ENCODE data around the gene RNF144B. TPM values are rescaled to one million over a fixed set of nuclear protein-coding genes. Genes with fewer than 3 reads are reported as not detected.
A peak's percentile ranks its signal among the peaks of the same experiment; 100 is the strongest.

RNF144B gene
- total RNA-seq, 1 experiment from 2014 or later = 8.2 TPM

GRCh38 chr6:18464176-18464575, 77.0 kb downstream of the RNF144B start:
- Mint-ChIP-seq H3K27ac (no peak overlapping the region), H3K9me3 (peaks cover 10% of the 10 kb centered on the region), H3K4me1 (no peaks in the 10 kb centered on the region), H3K4me3 (no peak overlapping the region), H3K36me3 (peaks cover 11% of the 10 kb centered on the region), H3K27me3 (ENCODE audit: low read depth) (no peaks in the 10 kb centered on the region)
- TF ChIP-seq MAX (CRISPR knock-in tag; IDR thresholded peaks at IDR 0.05) (no peak), ETV6 (CRISPR knock-in tag; IDR thresholded peaks at IDR 0.05) (no peak), NR1H2 (CRISPR knock-in tag; IDR thresholded peaks at IDR 0.05) (no peak), ZNF138 (CRISPR knock-in tag; conservative IDR thresholded peaks at IDR 0.05) (no peak), SMAD4 (CRISPR knock-in tag; IDR thresholded peaks at IDR 0.05) (no peak), ATF6 (CRISPR knock-in tag; IDR thresholded peaks at IDR 0.05) (no peak), ZNF425 (CRISPR knock-in tag; conservative IDR thresholded peaks at IDR 0.05) (no peak), ZNF281 (CRISPR knock-in tag; IDR thresholded peaks at IDR 0.05) (no peak), SMAD3 (CRISPR knock-in tag; IDR thresholded peaks at IDR 0.05; ENCODE audit: borderline replicate concordance) (no peak), NFATC4 (CRISPR knock-in tag; IDR thresholded peaks at IDR 0.05) (no peak), ZNF396 (CRISPR knock-in tag; IDR thresholded peaks at IDR 0.05; ENCODE audit: borderline replicate concordance) (no peak), NR2C2 (CRISPR knock-in tag; IDR thresholded peaks at IDR 0.05) (no peak), MXD4 (CRISPR knock-in tag; IDR thresholded peaks at IDR 0.05; ENCODE audit: borderline replicate concordance) (no peak), OVOL2 (CRISPR knock-in tag; IDR thresholded peaks at IDR 0.05; ENCODE audit: borderline replicate concordance) (no peak), NFE2L1 (CRISPR knock-in tag; IDR thresholded peaks at IDR 0.05) (no peak)
- ChIA-PET CTCF (no interaction called here), POLR2A (no interaction called here)
- DNase-seq (ENCODE audit: low spot score) (no peak), ATAC-seq (no peak)

GRCh38 chr6:18465410-18466154, 78.4 kb downstream of the RNF144B start:
- ATAC-seq (0 out of 2 replicates have a peak, but pooled peaks have one; percentile 26), DNase-seq (ENCODE audit: low spot score) (no peak)
- Mint-ChIP-seq H3K36me3 (peaks cover 3% of the 10 kb centered on the region; the same call in 1 of the 2 replicates), H3K27ac (no peak overlapping the region), H3K4me3 (no peak overlapping the region), H3K27me3 (ENCODE audit: low read depth) (no peaks in the 10 kb centered on the region), H3K9me3 (peaks cover 3% of the 10 kb centered on the region), H3K4me1 (peaks cover 6% of the 10 kb centered on the region)
- POLR2A ChIA-PET = no interaction called here
- CTCF ChIA-PET = no interaction called here
- no peak for TF ChIP-seq GTF2I (CRISPR knock-in tag; conservative IDR thresholded peaks at IDR 0.05)
- no peak for TF ChIP-seq MAX (CRISPR knock-in tag; IDR thresholded peaks at IDR 0.05)
- TF ChIP-seq STAT6 (CRISPR knock-in tag; conservative IDR thresholded peaks at IDR 0.05; ENCODE audit: low read depth) = no peak
- no peak for TF ChIP-seq JUN (CRISPR knock-in tag; IDR thresholded peaks at IDR 0.05)
- no peak for TF ChIP-seq ZNF671 (CRISPR knock-in tag; IDR thresholded peaks at IDR 0.05)
- no peak for TF ChIP-seq RORB (CRISPR knock-in tag; IDR thresholded peaks at IDR 0.05)
- TF ChIP-seq ZMAT4 (CRISPR knock-in tag; IDR thresholded peaks at IDR 0.05) = no peak
- TF ChIP-seq ELF4 (CRISPR knock-in tag; IDR thresholded peaks at IDR 0.05; ENCODE audit: low read depth) = no peak
- no peak for TF ChIP-seq E2F5 (CRISPR knock-in tag; IDR thresholded peaks at IDR 0.05)
- TF ChIP-seq TEAD4 (CRISPR knock-in tag; IDR thresholded peaks at IDR 0.05) = no peak

Data from WTC11 (cell line).